ENCODE results near the gene SGCA. TPM values are rescaled to one million over a fixed set of nuclear protein-coding genes. Genes with fewer than 3 reads are reported as not detected.
A peak's percentile ranks its signal among the peaks of the same experiment; 100 is the strongest.

The SGCA gene
- total and polyA plus RNA-seq, 2 of the 8 experiments (the other 6 are each of a cell fraction or from before 2014, with no cell fraction given) = 0.12 TPM; not detected in 1

- peak overlapping the region; percentile 80 for H2BK20ac ChIP-seq (ENCODE audit: low read length)
- no peak overlapping the region for H3K27ac ChIP-seq (ENCODE audit: low read depth, low read length)
- peak overlapping the region; percentile 72; the same call in 1 of the 2 replicates for H2BK12ac ChIP-seq (ENCODE audit: low read depth, low read length)
- H3K4me3 ChIP-seq (ENCODE audit: extremely low read depth in 1 of 4, insufficient read depth in 2 of 4, low read depth in 3 of 4, low read length in 4 of 4) = peak overlapping the region in 1 of 4 experiments; percentile 64; a peak in 1 of 8 replicates
- H4K91ac ChIP-seq (replicated peaks; ENCODE audit: insufficient read length, low read length) = peak overlapping the region; percentile 79
- H2BK120ac ChIP-seq (replicated peaks; ENCODE audit: low read depth, low read length) = no peak overlapping the region
- TF ChIP-seq CHD1 (IDR thresholded peaks at IDR 0.05; ENCODE audit: low read depth, low read length) = no peak
- TF ChIP-seq E2F6 (IDR thresholded peaks at IDR 0.05) = no peak
- no peak for TF ChIP-seq EP300 (IDR thresholded peaks at IDR 0.05; ENCODE audit: borderline replicate concordance in 1 of 2, low read depth in 2 of 2, low read length in 2 of 2)
- H4K5ac ChIP-seq (ENCODE audit: insufficient read length, low read depth, low read length) = no peak overlapping the region
- H3K36me3 ChIP-seq (ENCODE audit: control insufficient read depth in 2 of 4, insufficient read depth in 4 of 4, low read length in 3 of 4) = no peaks in the 10 kb centered on the region
- H4K8ac ChIP-seq (ENCODE audit: extremely low read depth, insufficient read depth, low read length) = no peak overlapping the region
- H4K20me1 ChIP-seq (replicated peaks in 1 of 2; ENCODE audit: control insufficient read depth in 1 of 2, insufficient read depth in 2 of 2, low read length in 2 of 2) = peaks cover 3 to 5% of the 10 kb centered on the region in 2 experiments
- no peaks in the 10 kb centered on the region for H3K9me3 ChIP-seq (ENCODE audit: insufficient read depth in 2 of 2, low read depth in 1 of 2, low read length in 1 of 2)
- no peak overlapping the region; the same call in 1 of the 2 replicates for H3K18ac ChIP-seq (ENCODE audit: extremely low read depth, low read length)
- no peak overlapping the region; the same call in 1 of the 2 replicates for H2BK5ac ChIP-seq (ENCODE audit: low read depth, low read length)
- WGBS, 2 experiments (ENCODE audit: extremely low coverage in 1 of 2, insufficient coverage in 1 of 2, insufficient read length in 1 of 2, insufficient replicate concordance in 2 of 2, low coverage in 1 of 2, low lambda C conversion rate in 2 of 2, missing lambda C conversion rate in 1 of 2) = 76% methylated on average over 7 of the region's 7 CpGs; no CpG with 5 or more reads in 1 of the 2 experiments
- POLR2A ChIA-PET (ENCODE audit: partially characterized antibody) = interaction anchor here (0.6 to 2.6 kb wide), 15 partner anchors 9 to 293 kb away, joined by 3 to 25 read pairs (median 4); partner anchors contain the start of genes PDK2 and SAMD14
- H2AK5ac ChIP-seq (ENCODE audit: low read depth, low read length) = no peak overlapping the region
- H3K9ac ChIP-seq (replicated peaks in 1 of 4; ENCODE audit: extremely low read depth in 1 of 4, low read depth in 3 of 4, low read length in 3 of 4) = no peak overlapping the region
- H3K4ac ChIP-seq (replicated peaks; ENCODE audit: insufficient read length, low read depth, low read length) = no peak overlapping the region
- peaks cover 30% of the 10 kb centered on the region for H3K23me2 ChIP-seq (ENCODE audit: low read depth, low read length)
- H3K4me1 ChIP-seq (replicated peaks in 1 of 4; ENCODE audit: control insufficient read depth in 3 of 4, insufficient read depth in 4 of 4, low read length in 3 of 4) = peaks cover 0 to 18% (median 13%) of the 10 kb centered on the region in 4 experiments; a peak in 6 of 7 replicates
- H3K79me1 ChIP-seq (ENCODE audit: low read depth, low read length) = peaks cover 1% of the 10 kb centered on the region; the same call in 1 of the 2 replicates
- no peak overlapping the region for H2AFZ ChIP-seq (ENCODE audit: low read length)
- H3K4me2 ChIP-seq (ENCODE audit: insufficient read depth in 1 of 2, low read depth in 2 of 2, low read length in 2 of 2) = peak overlapping the region in 1 of 2 experiments; percentile 87; a peak in 2 of 4 replicates
- H3K56ac ChIP-seq (replicated peaks; ENCODE audit: insufficient read length, low read depth, low read length) = no peak overlapping the region
- no peak overlapping the region for H3K23ac ChIP-seq (ENCODE audit: insufficient read length)
- no peak overlapping the region for H3K14ac ChIP-seq (ENCODE audit: insufficient read length)
- no peak for DNase-seq (ENCODE audit: low read depth in 1 of 2, low spot score in 2 of 2)
- no peak overlapping the region for H2BK15ac ChIP-seq (ENCODE audit: low read length)
- CTCF ChIA-PET (ENCODE audit: partially characterized antibody) = interaction anchor here (0.8 to 21.5 kb wide), 15 partner anchors 9 to 245 kb away, joined by 3 to 299 read pairs (median 5); partner anchors contain the start of genes LRRC59, PDK2, SAMD14 and SGCA
- no peak for FAIRE-seq
- peaks cover 2 to 17% (median 15%) of the 10 kb centered on the region in 4 experiments; a peak in 6 of 7 replicates for H3K27me3 ChIP-seq (replicated peaks in 1 of 4; ENCODE audit: control insufficient read depth in 3 of 4, extremely low read depth in 1 of 4, insufficient read depth in 3 of 4, low read length in 3 of 4)
- H3K79me2 ChIP-seq (ENCODE audit: control insufficient read depth in 1 of 2, insufficient read depth in 2 of 2, low read length in 2 of 2) = no peaks in the 10 kb centered on the region
Observed at GRCh38 chr17:50152736-50153135, 13.1 kb upstream of the SGCA start.
